ENCODE measurements around the gene ACAT2.

GRCh38 chr6:159808647-159809046, 46.8 kb downstream of the ACAT2 start:
- TF ChIP-seq EP300 (IDR thresholded peaks at IDR 0.05; ENCODE audit: low read depth) (no peak), POLR2AphosphoS5 (IDR thresholded peaks at IDR 0.05) (no peak), POLR2A (IDR thresholded peaks at IDR 0.05) (no peak), CTCF (IDR thresholded peaks at IDR 0.05) (no peak)
